SH-SY5Y (cell line): ENCODE measurements around the gene AFF3.

Experiments used
- GATA2 ChIP-seq: IDR thresholded peaks from 2 replicates; pipeline ENCODE4 v1.6.1; 2011; ENCODE audit warnings: mild to moderate bottlenecking, low read depth, low read length
- GATA3 ChIP-seq: IDR thresholded peaks from 2 replicates; pipeline ENCODE4 v1.6.1; 2011; ENCODE audit warnings: low read depth, mild to moderate bottlenecking, low read length, moderate library complexity

DNA sequence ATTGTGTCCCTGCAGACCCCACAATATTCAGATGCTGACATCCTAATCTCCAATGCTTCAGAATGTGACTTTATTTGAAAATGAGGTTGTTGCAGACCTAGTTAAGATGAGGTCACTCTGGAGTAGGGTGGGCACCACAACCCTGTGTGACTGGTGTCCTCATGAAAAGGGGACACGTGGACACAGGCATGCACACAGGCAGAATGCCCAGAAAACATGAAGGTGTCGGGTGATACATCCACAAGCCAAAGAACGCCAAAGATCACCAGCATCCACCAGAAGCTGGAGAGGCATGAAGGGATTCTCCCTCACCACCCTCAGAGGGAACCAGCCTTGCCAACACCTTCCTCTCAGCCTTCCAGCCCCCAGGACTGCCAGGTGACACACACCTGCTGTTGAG, 69.3 kb downstream of the AFF3 start:
- no peak for TF ChIP-seq GATA2
- TF ChIP-seq GATA3, result no peak
